A673 (cell line): ENCODE data around the gene ZNF483. TPM values are rescaled to one million over a fixed set of nuclear protein-coding genes. Genes with fewer than 3 reads are reported as not detected.

Source experiments
- BruUV-seq: library from RNA; stranded (reverse); fragments of 400-500 nt; replicated peaks from 2 replicates; lab custom pipeline; 2021; lab: Mats Ljungman, UMichigan
- CTCF ChIA-PET: fragments of 300-600 bp; sonication (Branson Sonifier 250); formaldehyde crosslinking; loops from one replicate; lab custom pipeline; 2022; ENCODE audit warnings: antibody characterized with exemption; lab: Charles Lee
- POLR2A ChIA-PET: fragments of 300-600 bp; sonication (Branson Sonifier 250); formaldehyde crosslinking; loops from one replicate; lab custom pipeline; 2022; ENCODE audit warnings: antibody characterized with exemption; ENCODE audit not compliant: low non-redundant PET; lab: Charles Lee
- DNase-seq: peaks from one replicate; pipeline ENCODE4 v3.0.0-alpha.2; 2015; ENCODE audit warnings: low spot score
- H3K27ac ChIP-seq: fragments of 200-600 bp; sonication (generic); 2 replicates; pipeline ENCODE4 v1.5.1; 2016; ENCODE audit warnings: mixed run types, low read depth, mild to moderate bottlenecking, mixed read lengths, antibody characterized with exemption, low read length; ENCODE audit not compliant: poor library complexity, severe bottlenecking
- H3K27me3 ChIP-seq: fragments of 200-600 bp; sonication (generic); replicated peaks from 2 replicates; pipeline ENCODE4 v1.6.1; 2017; ENCODE audit warnings: mixed run types, low read depth, mild to moderate bottlenecking, mixed read lengths, antibody characterized with exemption, low read length; ENCODE audit not compliant: insufficient read depth, poor library complexity
- H3K36me3 ChIP-seq: fragments of 200-600 bp; sonication (generic); 2 replicates; pipeline ENCODE4 v1.6.1; 2016; ENCODE audit warnings: mixed run types, mild to moderate bottlenecking, mixed read lengths, antibody characterized with exemption, low read length; ENCODE audit not compliant: insufficient read depth, poor library complexity, severe bottlenecking
- H3K4me1 ChIP-seq: fragments of 200-600 bp; sonication (generic); 2 replicates; pipeline ENCODE4 v1.6.1; 2017; ENCODE audit warnings: mixed run types, mild to moderate bottlenecking, mixed read lengths, antibody characterized with exemption, low read length; ENCODE audit not compliant: insufficient read depth, poor library complexity, severe bottlenecking
- H3K4me3 ChIP-seq: fragments of 200-600 bp; sonication (generic); 2 replicates; pipeline ENCODE4 v1.5.1; 2016; ENCODE audit warnings: low read depth, mixed run types, mild to moderate bottlenecking, mixed read lengths, low read length; ENCODE audit not compliant: poor library complexity, severe bottlenecking
- H3K9me3 ChIP-seq: fragments of 200-600 bp; sonication (generic); 2 replicates; pipeline ENCODE4 v1.6.1; 2016; ENCODE audit warnings: mixed run types, low read depth, mild to moderate bottlenecking, mixed read lengths, antibody characterized with exemption, low read length; ENCODE audit not compliant: poor library complexity, severe bottlenecking
- CTCF ChIP-seq: fragments of 300-800, 200-600 bp; sonication (generic); conservative IDR thresholded peaks from 2 replicates; pipeline ENCODE4 v1.5.1; 2017; ENCODE audit warnings: low read depth, mild to moderate bottlenecking, antibody characterized with exemption, low read length, moderate library complexity, mixed read lengths
- EZH2 ChIP-seq: fragments of 200-600 bp; sonication (generic); IDR thresholded peaks from 2 replicates; pipeline ENCODE4 v1.6.1; 2017; ENCODE audit warnings: borderline replicate concordance, low read depth, mild to moderate bottlenecking, mixed read lengths, antibody characterized with exemption, low read length; ENCODE audit not compliant: poor library complexity, severe bottlenecking
- intact Hi-C: fragments of 100-400 bp; cut with micrococcal nuclease; formaldehyde crosslinking; loops from one replicate; pipeline ENCODE4 v1.10.0; 2022; ENCODE audit not compliant: unreplicated experiment
- total RNA-seq: library from RNA; stranded (reverse); gene quantifications from 2 replicates; pipeline ENCODE4 v1.2.3, GENCODE V29; 2021

The ZNF483 gene
- total RNA-seq, 1 experiment from 2014 or later: 3.4 TPM

- Histone ChIP-seq H3K4me1 (peaks cover 17% of the 10 kb centered on the region), H3K9me3 (no peaks in the 10 kb centered on the region), H3K36me3 (no peaks in the 10 kb centered on the region), H3K27me3 (no peaks in the 10 kb centered on the region), H3K4me3 (peak overlapping the region; percentile 100), H3K27ac (peak overlapping the region; percentile 98)
- TF ChIP-seq CTCF (no peak), EZH2 (no peak)
- DNase-seq: peak; percentile 53
- ChIA-PET CTCF (no interaction called here), POLR2A (no interaction called here)
- intact Hi-C loops: no loop called here
- BruUV-seq: TSS peak; percentile 42
These were observed 42.9 kb upstream of the ZNF483 start for GRCh38 chr9:111481885-111482636.

GRCh38 chr9:111482694-111483438, 42.1 kb upstream of the ZNF483 start:
- no peaks in the 10 kb centered on the region for H3K27me3 ChIP-seq
- ChIA-PET CTCF (interaction anchor here (0.6 kb wide), 1 partner anchor 26 kb away, joined by 4 read pairs; no protein-coding TSS in a partner anchor), POLR2A (no interaction called here)
- TF ChIP-seq EZH2 (no peak), CTCF (no peak)
- H3K36me3 ChIP-seq: no peaks in the 10 kb centered on the region
- peak overlapping the region; percentile 100 for H3K4me3 ChIP-seq
- intact Hi-C loops: no loop called here
- peak; percentile 85 for DNase-seq
- BruUV-seq: no TSS peak
- peak overlapping the region; percentile 98 for H3K27ac ChIP-seq
- peaks cover 17% of the 10 kb centered on the region for H3K4me1 ChIP-seq
- no peaks in the 10 kb centered on the region for H3K9me3 ChIP-seq

- TF ChIP-seq CTCF (no peak), EZH2 (no peak)
- POLR2A ChIA-PET: interaction anchor here (0.6 kb wide), 1 partner anchor 178 kb away, joined by 3 read pairs; the partner anchor contains the start of gene GNG10
- intact Hi-C loops: no loop called here
- no TSS peak for BruUV-seq
- Histone ChIP-seq H3K36me3 (no peaks in the 10 kb centered on the region), H3K9me3 (no peaks in the 10 kb centered on the region), H3K4me1 (peaks cover 17% of the 10 kb centered on the region), H3K27me3 (no peaks in the 10 kb centered on the region), H3K4me3 (peak overlapping the region; percentile 100), H3K27ac (peak overlapping the region; percentile 98)
- peak; percentile 74 for DNase-seq
- CTCF ChIA-PET: interaction anchor here (0.6 kb wide), 1 partner anchor 25 kb away, joined by 4 read pairs; no protein-coding TSS in a partner anchor
These were observed 41.5 kb upstream of the ZNF483 start for GRCh38 chr9:111483439-111483857.
